ENCODE data around the gene SPOCK2.

Gene SPOCK2

DNA sequence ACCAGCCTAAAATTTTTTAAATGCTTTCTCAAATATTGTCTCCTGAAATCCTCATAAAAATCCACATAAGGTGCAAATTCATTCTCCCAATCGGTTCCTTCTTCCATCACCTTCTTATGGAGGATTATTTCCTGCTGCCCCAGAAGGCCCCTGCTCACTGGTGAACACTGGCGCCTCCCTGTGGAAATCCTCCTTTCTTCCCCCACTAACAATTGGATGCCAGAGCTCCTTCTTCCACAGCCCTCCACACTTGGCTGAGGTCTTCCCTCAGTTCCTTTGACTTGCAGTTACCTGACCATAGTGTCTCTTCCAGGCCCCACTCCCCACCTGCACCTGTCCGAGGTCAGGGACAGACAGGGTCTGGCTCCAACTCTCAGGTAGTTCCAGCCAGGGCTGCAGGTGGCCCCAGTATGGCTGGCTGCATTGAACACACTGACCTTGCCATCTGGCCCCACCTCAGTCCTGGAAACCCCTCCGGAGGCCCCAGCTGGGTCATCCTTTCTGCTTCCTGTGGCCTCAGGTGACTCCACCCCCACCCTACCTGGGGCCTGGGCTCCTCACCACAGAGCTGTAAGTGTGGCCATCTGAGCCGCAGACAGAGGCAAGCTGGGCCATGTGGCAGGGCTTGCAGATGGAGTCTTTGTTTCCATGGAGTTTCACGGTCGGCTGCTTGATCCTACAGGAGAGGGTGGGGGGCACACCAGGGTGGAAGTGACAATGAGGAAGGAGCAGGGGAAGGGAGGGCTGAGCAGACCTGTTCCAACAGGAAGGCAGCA lies 18.4 kb downstream of the SPOCK2 start:
- peak; percentile 19 for DNase-seq

DNA sequence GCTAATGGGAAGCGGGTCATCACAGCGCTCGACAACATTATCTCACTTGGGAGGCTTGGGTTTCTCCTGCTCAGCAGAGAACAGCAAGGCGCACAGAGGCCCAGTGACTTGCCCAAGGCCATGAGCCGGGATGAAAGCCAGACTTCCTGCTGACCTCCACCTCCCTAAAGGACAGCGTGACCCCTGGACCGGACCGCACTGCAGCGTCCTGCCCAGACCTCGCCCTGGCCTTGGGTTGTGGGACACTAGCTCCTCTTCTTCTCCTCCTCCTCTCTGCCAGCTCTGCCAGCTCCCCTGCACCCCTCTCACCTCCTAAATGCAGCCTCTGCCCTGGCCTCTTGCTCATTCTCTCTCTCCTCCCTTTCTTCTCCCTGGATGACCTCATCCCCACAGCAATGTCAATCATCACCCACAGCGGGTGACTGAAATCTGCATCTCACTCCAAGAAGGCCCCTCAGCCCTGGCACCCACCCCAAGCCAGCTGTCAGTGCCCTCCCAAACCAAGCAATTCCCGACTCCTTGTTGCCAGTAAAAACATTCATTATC lies 19.4 kb downstream of the SPOCK2 start:
- no peak for DNase-seq

DNA sequence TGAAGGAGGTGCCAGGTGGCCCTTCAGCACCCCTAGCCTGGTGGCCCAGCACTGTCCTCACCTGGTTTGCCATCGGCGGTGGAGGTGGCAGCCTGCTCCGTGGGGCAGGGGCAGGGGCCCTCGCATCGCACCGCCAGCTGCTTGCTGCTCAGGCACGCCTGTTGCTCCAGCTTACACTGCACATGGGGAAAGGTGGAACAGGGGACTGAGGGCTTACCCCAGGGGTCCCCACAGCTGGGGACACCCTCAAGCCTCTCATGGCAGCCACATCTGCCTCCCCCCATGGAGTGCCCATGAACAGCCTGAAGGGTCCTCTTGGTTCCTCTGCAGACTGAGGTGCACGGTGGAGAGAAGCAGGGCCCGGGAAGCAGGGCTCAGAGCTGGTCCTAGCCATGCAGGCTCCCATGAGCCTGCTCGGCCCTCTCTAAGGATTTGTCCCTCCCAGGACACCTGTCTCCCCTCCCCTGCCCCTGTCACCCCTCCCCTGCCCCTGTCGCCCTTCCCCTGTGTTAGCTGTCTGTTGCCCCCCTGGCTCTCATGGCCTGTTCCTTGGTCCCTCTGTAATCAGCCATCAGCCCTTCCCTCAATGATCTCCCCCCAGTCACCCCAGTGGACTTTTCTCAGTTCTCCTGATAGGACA lies 20.1 kb downstream of the SPOCK2 start:
- DNase-seq = no peak

DNA sequence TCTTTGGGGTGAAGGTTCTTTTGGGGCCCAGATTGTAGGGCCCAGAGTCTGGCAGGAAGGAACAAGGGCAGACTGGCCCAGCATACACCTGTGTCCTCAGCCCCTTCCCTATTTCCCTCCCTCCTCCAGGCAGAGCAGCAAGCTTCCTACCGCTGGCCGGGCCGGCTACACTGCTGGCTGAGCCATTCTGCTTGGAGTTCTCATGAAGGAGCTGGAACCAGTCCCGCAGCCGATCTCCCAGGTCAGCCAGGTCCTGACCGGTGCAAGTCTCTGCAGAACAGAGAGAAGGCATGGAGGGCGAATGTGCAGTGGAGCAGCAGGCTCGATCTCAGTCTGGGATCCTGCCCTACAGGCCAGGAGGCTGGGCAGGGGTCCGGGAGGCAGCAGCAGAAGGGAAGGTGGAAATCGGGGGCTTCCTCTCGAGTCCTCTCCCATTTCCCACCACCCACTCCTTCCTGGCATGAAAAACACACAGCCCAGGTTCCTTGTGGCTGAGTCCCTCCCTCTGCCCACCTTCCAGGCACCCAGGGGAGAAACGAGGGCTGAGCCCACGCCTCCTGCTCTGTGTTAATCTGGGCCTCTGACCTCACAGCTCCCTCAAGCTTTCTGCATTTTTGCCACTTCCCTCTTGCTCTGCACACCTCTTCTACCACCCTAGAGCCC lies 20.8 kb downstream of the SPOCK2 start:
- DNase-seq = no peak

DNA sequence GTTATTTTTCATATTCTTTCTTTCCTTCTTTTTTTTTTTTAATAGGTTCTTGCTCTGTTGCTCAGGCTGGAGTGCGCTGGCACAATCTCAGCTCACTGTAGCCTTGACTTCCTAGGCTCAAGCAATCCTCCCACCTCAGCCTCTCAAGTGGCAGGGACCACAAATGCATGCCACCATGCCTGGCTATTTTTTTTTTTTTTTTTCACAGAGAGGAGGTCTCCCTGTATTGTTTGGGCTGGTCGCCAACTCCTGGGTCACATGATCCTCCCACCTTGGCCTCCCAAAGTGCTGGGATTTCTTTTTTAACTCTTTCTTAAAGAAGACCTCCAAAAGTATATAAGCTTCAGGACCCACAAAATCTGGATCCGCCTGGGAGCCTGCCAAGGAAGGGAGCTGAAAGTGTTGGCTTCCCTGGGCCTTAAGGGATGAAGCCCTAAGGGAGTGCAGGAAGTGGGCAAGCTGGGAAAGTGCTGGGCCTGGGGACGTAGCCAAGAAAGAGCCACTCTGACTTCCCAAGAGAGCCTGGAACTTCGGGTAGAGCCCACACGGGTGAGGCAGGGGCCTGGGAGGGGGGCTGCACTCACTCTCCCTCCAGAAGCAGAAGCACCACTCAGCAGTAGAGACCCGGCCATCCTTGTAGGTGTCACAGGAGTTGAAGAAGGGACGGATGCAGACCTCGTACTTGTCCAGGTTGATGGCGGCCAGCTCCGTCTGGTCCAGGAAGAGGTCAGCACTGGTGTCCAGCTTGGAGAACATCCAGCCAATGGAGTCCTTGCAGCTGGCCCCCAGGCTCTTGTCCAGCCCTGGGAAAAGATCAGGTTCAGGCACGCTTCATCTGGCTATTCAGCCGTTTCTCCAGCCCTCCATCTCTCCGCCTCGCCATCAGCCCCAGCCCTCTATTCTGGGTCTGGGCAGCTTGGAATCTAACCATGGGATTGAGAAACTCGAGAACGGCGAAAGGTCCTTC lies 21.8 kb downstream of the SPOCK2 start:
- no peak for DNase-seq

DNA sequence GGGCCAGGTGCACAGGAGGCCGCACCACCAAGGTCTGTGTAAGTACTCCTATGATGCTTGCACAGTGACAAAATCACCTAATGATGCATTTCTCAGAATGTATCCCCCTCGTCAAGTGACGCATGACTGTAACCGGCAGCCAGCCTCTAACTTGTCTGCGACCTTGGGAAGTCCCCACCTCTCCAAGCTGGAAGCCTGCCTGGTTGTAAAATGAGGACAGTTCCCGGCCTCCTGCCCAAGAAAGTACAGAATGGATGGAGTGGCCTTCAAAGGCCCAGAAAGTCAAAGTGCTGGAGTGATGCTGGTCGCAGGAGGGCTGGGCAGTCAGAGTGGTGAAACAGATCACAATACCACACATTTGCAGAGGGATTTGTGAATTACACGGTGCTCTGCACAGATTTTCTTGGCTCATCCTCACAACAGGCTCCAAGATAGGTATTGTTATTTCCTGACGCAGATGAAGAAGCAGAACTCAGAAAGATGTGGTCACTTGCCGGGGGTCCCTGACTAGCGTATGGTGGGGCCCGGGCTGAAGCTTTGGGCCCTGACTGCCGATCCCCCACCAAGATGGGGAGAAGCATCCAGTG lies 22.8 kb downstream of the SPOCK2 start:
- DNase-seq = no peak

DNA sequence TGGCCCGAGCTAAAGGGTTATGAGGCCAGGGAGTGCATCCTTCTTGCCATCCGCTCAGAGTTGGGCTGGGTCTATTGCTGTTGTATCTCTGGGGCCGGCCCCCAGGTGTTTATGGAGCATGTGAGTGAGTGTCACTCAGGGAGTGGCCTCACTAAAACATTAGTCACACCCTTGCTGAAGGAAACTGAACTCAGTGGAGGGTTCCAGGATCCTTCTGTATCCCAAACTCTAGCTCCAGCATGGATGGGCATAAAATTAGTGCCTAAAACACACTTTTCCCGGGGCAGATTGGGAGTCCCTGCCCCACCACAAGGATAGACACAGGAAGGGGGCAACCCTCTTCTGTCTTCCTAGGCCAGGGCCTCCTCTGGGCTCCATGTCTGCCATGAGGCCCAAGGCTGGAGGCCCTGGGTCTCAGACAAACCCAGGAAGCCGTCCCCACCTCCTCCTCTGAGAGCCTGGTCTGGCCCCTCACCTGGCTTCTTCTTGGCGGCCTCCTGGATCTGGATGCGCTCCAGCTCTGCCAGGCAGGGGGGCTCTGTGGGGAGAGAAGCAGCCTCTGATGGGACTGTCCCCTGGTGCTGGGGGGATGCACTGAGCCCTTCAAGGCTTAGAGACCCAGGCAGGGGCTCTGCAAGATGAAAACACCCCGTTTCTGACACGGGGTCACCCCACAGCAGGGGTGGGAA lies 24.5 kb downstream of the SPOCK2 start:
- no peak for DNase-seq

DNA sequence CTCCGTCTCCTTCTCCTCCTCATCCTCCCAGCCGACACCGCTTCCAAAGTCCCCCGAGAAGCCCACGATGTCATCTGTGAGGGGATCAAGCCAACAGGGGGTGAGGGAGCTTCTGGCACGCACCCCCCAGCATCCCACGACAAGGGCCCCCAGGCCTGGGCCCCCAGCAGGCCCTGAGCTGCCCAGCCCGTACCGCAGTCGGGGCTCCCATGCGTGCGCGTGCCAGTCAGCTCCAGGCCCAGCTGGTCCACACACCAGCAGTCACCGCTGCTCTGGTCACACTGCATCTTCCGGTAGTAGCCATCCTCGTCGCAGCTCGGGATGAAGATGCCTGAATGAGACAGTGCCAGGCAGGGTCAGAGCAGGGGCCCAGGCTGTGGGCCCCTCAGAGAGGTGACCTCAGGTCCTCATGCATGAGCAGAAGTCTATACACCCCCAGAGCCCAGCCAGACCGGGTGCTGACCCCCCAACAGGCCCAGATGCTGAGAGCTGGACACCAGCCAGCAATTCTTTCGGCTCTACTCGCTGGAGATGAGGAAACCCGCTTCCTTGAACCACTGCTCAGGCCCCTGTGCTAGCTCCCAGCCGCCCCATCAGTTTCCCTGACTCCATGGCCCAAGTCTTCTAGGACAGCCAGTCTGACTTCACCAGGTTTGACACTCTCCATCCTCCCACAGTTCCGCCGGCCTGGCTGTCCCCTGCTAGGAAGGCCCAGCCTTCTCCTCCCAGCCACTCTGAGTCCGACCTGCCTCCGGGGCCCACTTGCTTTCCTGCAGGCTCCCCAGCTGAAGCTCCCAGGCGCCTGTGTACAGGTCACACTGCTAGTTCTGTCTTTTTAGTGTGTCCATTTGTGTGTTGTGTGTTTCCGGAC lies 25.3 kb downstream of the SPOCK2 start:
- DNase-seq = no peak

DNA sequence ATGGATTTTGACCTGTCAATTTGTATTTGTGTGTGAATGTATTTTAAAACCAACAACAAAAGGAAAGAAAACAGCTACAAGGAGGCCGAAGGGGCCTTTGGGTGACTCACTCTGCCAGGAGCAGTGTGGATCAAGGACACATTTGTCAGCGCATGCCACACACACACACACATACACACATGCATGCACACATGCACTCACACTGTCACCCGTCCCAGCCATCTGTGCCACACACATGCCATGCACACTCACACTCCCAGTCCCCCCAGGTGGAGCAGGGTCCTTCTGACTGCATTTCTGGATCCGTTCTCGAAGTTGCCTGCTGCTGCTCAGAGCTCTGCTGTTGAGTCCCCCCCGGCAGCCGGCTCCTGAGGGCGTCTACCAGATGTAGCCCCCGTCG lies 26.0 kb downstream of the SPOCK2 start:
- no peak for DNase-seq

DNA sequence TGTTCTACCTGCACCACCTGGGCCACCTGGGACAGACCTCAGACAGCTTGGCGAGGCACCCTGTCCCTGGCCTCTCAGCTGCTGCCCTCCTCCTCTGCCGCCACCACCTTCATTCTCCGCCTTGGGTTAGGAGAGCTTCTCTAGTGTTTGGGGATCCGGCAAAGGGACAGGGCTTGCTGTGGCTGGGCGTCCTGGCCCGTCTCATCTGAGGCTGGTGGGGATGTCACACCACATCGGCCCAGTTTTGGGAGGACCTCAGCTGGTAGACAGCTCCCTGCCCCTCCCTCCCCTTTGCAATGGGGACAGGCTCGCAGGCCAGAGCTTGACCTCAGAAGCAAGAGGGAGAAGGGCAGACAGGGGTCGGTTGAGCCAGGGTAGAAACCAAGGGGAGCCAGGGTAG lies 26.4 kb downstream of the SPOCK2 start:
- no peak for DNase-seq

DNA sequence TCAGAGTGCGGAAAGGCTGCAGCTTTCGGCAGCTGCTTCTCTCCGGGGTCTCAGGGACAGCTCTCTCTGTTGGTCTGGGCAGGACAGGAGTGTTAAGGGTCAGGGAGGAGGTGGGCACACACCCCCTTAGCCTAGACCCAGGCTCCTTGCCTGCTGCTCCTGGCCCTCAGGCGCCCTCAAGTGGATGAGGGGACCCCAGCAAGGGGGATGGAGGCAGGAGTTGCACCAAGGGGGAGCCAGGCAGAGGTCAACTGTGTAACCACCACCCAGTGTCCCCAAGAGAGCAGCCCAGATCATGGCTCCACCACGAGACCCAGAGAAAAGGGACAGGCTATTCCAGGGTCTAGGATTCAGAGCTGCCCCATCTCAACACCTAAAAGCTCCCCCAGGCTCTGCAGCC lies 26.9 kb downstream of the SPOCK2 start:
- DNase-seq = no peak

DNA sequence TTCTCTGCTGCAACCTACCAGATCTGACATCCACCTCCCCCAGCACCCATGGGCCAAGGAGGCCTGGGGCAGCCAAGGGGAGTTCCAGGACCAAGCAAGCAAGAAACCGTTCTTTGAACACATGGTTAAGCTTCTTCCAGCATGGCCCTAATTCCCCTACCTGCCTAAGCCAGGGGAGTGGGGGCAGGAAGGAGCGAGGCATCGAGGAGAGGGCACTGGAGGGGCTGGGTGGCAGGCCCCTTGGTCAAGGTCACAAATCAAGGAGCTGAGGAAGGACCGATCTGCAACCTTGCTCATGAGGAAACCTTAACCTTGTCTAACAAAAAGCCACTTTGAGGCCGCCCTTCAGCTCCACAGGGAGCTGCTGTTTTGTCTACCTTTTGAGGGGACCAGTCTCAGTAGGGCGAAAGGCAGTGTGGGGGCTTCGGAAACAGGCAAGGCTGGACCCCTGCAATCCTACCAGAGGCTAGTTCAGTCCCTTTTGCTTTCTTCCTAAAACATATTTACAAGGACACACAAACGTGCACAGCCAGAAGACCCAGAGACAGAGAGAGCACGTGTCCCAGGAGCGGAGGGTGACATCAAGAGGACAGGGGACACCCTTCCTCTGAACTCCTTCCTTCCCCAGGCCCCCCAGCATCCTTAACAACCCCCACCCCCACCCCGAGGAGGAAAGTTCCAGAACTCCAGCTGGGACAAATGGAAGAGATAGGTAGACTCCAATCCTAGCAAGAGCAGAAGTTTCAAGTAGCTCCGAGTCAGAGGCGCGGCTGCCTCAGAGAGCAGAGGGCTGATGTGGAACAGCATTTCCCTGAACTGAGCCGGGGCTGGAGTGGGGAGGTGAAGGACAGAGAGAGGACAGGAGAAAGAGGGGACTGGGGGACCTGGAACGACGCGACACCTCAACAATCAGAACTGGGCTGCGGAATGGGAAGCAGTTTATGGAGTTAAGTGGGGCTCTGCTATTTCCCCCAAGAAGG lies 28.2 kb downstream of the SPOCK2 start:
- DNase-seq = no peak

DNA sequence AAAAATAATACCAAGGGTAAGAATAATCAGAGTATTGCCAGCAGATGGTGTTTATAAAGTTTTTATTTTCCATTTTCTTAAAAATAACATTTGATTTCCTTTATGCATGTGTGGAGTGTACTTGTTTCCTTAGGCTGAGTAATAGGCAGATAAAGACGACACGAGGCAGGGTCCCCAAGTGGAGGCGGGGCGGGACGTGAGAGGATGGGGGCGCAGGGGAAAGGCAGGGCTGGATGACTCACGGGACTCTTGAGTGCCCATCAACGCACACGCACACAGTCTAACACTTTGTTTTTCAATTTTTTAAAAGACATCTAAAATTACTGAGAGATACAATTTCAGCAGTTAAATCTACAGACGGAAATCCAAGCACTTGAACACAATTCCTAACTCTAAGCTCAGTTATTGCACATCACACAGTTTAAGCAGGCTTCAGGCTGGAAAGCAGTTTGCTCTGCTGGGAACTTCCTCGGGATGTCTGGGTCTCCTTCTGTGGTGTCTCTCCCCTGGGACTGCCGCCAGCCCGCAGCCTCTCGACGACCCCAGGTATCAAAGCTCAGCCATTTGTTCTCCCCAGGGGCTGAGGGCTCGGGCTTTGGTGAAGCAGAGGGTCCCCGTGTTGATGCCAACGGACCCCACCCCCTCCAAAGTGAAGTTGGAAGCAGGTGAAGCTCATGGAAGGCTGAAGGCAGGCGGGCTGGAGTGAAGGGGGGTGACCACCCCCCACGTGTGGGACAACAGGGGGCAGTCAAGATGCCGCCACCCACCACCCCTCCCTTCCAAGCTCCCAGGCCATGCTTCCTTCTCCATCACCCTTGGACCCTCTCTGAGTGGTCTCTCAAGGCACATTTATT lies 29.1 kb downstream of the SPOCK2 start:
- DNase-seq = no peak

DNA sequence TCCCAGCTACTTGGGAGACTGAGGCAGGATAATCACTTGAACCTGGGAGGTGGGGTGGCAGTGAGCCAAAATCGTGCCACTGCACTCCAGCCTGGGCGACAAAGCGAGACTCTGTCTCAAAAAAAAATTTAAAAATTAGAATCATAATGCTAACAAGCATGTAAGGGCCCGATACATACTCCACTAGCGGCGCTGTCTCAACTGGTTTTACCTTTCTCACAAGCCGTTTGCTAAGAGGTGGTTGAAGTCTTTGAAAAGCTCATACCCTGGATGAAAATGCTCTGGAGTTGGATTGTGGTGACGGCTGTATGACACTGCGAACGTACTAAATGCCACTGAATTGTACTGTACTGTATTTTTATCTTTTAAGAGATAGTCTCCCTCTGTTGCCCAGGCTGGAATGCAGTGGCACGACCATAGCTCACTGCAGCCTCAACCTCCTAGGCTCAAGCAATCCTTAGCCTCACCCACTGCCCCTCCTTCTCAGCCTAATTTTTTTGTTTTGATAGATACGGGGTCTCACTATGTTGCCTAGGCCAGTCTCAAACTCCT lies 29.9 kb downstream of the SPOCK2 start:
- no peak for DNase-seq

DNA sequence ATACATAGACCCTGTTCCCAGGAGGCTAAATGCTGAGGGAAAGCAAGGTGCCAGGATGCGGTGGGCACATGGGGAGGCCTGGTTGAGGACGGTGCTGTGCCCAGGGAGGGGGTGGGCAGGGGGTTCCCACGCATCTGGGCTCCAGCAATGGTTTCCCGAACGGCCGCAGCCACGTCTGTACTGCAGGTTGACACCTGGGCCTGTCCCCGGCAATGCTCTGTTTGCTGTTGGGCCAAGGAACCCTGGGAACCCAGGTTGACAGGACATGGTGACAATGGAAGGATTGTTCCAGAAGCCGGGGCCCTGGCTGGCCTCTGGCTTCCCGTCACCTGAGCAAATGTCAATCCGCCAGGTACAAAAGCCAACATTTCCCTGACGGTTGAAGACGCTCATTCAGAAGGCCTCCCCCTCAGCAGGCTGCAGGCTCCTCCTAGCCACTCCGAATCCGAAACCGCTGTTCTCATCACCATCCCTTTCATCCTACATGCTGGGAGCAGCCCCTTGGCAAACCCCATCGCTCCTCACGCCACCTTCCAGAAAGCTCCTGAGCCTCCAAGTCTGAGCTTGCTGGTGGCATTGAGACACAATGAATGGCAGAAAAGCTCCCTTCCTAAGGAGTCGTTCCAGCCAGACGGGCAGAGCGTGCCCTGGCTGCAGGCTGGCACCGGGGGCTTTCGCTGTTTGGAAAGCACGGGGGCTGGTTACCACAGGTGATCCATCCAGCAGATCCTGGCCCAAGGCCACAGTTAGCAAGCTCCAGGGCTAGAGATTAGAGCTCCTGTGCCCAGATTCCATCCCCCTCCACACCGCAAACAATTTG lies 31.2 kb downstream of the SPOCK2 start:
- no peak for DNase-seq

DNA sequence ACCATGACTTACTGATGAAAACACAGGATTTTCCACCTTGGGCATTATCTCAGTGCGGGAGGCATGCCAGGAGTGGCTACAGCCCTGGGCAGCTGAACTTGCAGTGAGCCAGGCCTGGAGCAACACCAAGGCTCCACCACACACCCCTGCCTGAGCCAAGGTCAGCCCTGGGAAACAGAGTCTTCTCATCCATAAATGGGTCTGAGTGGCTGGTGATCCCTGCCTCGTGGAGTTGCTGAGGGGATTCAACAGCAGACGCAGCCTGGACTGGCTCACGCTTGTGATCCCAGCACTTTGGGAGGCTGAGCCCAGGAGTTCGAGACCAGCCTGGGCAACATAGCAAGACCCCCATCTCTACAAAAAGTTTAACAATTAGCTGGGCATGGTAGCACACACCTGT lies 32.2 kb downstream of the SPOCK2 start:
- no peak for DNase-seq

DNA sequence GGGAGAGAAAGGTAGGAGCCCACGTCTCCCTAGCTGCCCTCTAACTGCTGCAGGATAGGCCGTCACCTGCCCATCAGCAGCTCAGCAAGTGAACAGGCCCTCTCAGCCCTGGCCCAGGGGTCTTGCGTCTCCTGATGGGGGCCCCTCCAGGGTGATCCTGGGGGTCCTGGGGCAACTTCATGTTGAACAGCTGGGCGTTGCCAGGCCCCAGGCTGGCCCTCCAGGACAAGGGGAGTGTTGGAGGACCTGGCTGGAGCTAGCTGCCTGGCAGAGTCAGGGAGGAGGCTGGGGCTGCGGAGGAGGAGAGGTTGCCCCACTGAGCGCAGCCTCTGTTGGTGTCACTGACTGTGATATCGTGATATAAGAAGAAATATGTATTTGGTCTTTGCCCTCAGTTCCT lies 34.7 kb downstream of the SPOCK2 start:
- DNase-seq = no peak
